GM10847 (cell line): ENCODE results near the gene ACBD4.

Source experiments
- POLR2A ChIP-seq: IDR thresholded peaks from 2 replicates; pipeline ENCODE4 v1.6.1; 2011; ENCODE audit not compliant: insufficient read length; ENCODE audit errors: extremely low read depth

The ACBD4 gene

GRCh38 chr17:45148183-45149036, 12.9 kb downstream of the ACBD4 start, which contains the start of gene HEXIM1:
Gene HEXIM1, plus strand, starts transcription at chr17:45148475. Its CDS starts 716 bp downstream, at chr17:45149191.
- TF ChIP-seq POLR2A, result peak; percentile 100

GRCh38 chr17:45149037-45149668, 13.7 kb downstream of the ACBD4 start:
- TF ChIP-seq POLR2A, result peak; percentile 7

GRCh38 chr17:45149669-45150664, 14.5 kb downstream of the ACBD4 start:
- no peak for TF ChIP-seq POLR2A

- no peak for TF ChIP-seq POLR2A
Measured at GRCh38 chr17:45150911-45151809, 15.7 kb downstream of the ACBD4 start.

- no peak for TF ChIP-seq POLR2A
Measured at GRCh38 chr17:45155029-45155428, 19.5 kb downstream of the ACBD4 start.

- no peak for TF ChIP-seq POLR2A
Measured at GRCh38 chr17:45155483-45155882, 20.0 kb downstream of the ACBD4 start.

GRCh38 chr17:45156242-45156641, 20.8 kb downstream of the ACBD4 start:
- no peak for TF ChIP-seq POLR2A

- TF ChIP-seq POLR2A, result no peak
Measured at GRCh38 chr17:45160447-45161287, 25.2 kb downstream of the ACBD4 start.

GRCh38 chr17:45161288-45162024, 26.0 kb downstream of the ACBD4 start, which contains the start of gene HEXIM2:
Gene HEXIM2, plus strand, starts transcription at chr17:45161875. Its CDS starts 919 bp downstream, at chr17:45162794.
- peak; percentile 83 for TF ChIP-seq POLR2A

- TF ChIP-seq POLR2A, result no peak
Measured at GRCh38 chr17:45162025-45162687, 26.7 kb downstream of the ACBD4 start.

- TF ChIP-seq POLR2A, result no peak
Measured at GRCh38 chr17:45164734-45165269, 29.3 kb downstream of the ACBD4 start.
